Measurements from ENCODE around the gene TMEM25.
A peak's percentile ranks its signal among the peaks of the same experiment; 100 is the strongest.
"Not testable (repeated sequence)": the region's sequence is repeated elsewhere in the genome, so short reads cannot be mapped to it uniquely, and the experiment has no call there.

Gene TMEM25

GRCh38 chr11:118530683-118531596, at the start of gene TMEM25:
TSS of gene TMEM25 (plus strand) at chr11:118531192. CDS start at chr11:118531802, 610 bp downstream.
- DNase-seq (ENCODE audit: low read depth in 2 of 2), result peak; percentile 38 to 44

DNA sequence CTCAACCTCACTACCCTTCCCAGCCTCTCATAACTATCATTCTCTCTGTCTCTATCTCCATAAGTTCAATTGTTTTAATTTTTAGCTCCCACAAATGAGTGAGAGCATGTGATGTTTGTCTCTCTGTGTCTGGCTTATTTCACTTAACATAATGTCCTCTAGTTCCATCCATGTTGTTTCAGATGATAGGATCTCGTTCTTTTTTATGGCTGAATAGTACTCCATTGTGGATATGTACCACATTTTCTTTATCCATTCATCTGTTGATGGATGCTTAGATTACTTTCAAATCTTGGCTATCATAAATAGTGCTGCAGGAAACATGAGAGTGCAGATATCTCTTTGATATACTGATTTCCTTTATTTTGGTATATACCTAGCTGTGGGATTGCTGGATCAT, 49.8 kb upstream of the TMEM25 start:
- DNase-seq (ENCODE audit: low read depth in 2 of 2), result not testable (repeated sequence)

- no peak for DNase-seq (ENCODE audit: low read depth in 2 of 2)
Measured at GRCh38 chr11:118484405-118484804, 46.6 kb upstream of the TMEM25 start.

- no peak for DNase-seq (ENCODE audit: low read depth in 2 of 2)
Measured at GRCh38 chr11:118485273-118485672, 45.7 kb upstream of the TMEM25 start.

GRCh38 chr11:118488480-118489109, 42.4 kb upstream of the TMEM25 start:
- peak; percentile 60 to 63 for DNase-seq (ENCODE audit: low read depth in 2 of 2)

DNA sequence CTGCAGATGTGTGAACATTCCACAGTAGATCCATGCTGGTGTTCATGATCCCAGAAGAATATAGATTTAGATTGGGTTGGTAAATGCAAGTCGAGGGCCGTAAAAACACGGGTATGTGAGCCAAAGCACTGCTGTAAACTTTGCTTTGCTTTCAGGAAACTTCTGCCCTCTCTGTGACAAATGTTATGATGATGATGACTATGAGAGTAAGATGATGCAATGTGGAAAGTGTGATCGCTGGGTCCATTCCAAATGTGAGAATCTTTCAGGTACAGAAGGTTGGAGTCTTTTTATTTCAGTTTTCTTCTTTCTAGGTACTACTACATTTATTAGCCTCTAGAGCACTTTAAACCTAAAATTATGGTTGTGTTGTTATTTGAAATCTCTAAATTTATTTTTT, 40.0 kb upstream of the TMEM25 start:
- no peak for DNase-seq (ENCODE audit: low read depth in 2 of 2)

DNA sequence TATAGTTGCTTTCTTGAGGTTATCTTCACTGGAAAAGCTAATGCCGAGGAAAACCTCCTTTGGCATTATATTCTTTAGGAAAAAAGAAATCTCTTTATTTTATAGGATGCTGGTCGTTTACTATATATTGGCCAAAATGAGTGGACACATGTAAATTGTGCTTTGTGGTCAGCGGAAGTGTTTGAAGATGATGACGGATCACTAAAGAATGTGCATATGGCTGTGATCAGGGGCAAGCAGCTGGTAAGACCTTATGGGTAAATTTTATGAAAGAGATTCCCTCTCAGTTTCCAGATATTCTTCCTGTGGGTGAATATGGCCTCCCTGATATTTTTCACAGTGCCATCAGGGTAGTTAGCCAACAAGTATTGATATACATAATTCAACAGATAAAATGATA, 33.2 kb upstream of the TMEM25 start:
- no peak for DNase-seq (ENCODE audit: low read depth in 2 of 2)

DNA sequence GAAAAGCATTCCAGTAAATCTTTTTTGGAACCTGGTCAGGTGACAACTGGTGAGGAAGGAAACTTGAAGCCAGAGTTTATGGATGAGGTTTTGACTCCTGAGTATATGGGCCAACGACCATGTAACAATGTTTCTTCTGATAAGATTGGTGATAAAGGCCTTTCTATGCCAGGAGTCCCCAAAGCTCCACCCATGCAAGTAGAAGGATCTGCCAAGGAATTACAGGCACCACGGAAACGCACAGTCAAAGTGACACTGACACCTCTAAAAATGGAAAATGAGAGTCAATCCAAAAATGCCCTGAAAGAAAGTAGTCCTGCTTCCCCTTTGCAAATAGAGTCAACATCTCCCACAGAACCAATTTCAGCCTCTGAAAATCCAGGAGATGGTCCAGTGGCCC, 27.8 kb upstream of the TMEM25 start:
- no peak for DNase-seq (ENCODE audit: low read depth in 2 of 2)

DNA sequence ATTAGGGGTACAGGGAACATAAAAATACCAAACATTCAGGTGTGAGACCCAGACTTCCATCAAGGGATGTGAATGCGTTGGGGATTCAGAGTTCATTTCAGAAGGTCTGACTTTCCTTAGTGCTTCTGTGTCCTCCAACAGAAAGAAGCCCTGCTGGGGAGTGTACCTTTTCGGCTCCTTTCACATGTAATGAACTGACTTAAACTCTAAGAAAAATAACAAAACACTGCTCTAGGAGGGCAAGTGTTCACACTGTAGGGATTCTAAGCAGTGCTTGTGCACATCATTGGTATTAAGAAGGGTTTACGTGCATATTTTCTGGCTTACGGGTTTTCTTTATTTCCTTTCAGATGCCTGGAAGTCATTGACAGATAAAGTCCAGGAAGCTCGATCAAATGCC, 19.4 kb upstream of the TMEM25 start:
- no peak for DNase-seq (ENCODE audit: low read depth in 2 of 2)

- no peak for DNase-seq (ENCODE audit: low read depth in 2 of 2)
Measured at GRCh38 chr11:118514103-118514502, 16.9 kb upstream of the TMEM25 start.

GRCh38 chr11:118519549-118519948, 11.4 kb upstream of the TMEM25 start:
- no peak for DNase-seq (ENCODE audit: low read depth in 2 of 2)

- no peak for DNase-seq (ENCODE audit: low read depth in 2 of 2)
Measured at GRCh38 chr11:118521892-118522311, 9.1 kb upstream of the TMEM25 start.

- no peak for DNase-seq (ENCODE audit: low read depth in 2 of 2)
Measured at GRCh38 chr11:118522571-118523072, 8.4 kb upstream of the TMEM25 start.

- no peak for DNase-seq (ENCODE audit: low read depth in 2 of 2)
Measured at GRCh38 chr11:118524356-118524755, 6.6 kb upstream of the TMEM25 start.

DNA sequence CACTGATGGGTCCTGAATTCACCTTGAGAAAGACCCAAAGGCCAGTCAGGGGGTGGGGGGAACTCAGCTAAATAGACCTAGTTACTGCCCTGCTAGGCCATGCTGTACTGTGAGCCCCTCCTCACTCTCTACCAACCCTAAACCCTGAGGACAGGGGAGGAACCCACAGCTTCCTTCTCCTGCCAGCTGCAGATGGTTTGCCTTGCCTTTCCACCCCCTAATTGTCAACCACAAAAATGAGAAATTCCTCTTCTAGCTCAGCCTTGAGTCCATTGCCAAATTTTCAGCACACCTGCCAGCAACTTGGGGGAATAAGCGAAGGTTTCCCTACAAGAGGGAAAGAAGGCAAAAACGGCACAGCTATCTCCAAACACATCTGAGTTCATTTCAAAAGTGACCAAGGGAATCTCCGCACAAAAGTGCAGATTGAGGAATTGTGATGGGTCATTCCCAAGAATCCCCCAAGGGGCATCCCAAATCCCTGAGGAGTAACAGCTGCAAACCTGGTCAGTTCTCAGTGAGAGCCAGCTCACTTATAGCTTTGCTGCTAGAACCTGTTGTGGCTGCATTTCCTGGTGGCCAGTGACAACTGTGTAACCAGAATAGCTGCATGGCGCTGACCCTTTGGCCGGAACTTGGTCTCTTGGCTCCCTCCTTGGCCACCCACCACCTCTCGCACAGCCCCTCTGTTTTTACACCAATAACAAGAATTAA, 6.1 kb upstream of the TMEM25 start:
- DNase-seq (ENCODE audit: low read depth in 2 of 2), result no peak

DNA sequence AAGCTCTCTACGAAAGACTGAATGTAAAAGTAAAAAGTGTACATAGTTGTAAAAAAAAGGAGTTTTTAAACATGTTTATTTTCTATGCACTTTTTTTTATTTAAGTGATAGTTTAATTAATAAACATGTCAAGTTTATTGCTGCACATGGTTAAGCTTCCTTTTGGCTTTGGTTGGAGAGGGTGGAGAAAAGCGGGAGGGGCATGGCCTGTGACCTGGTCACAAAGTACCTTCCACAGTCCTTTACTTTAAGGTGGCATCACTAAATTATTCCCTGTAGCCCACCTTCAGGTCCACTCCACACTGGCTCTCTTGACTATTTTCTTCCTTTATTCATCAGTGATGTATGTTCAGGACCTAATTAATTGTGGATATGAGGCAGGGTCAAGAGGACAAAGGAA, 4.3 kb upstream of the TMEM25 start:
- DNase-seq (ENCODE audit: low read depth in 2 of 2), result no peak

GRCh38 chr11:118527109-118527508, 3.9 kb upstream of the TMEM25 start, which contains the start of gene TTC36:
TSS of gene TTC36 (plus strand) at chr11:118527474. CDS start at chr11:118527495, 21 bp downstream.
- DNase-seq (ENCODE audit: low read depth in 2 of 2), result no peak

DNA sequence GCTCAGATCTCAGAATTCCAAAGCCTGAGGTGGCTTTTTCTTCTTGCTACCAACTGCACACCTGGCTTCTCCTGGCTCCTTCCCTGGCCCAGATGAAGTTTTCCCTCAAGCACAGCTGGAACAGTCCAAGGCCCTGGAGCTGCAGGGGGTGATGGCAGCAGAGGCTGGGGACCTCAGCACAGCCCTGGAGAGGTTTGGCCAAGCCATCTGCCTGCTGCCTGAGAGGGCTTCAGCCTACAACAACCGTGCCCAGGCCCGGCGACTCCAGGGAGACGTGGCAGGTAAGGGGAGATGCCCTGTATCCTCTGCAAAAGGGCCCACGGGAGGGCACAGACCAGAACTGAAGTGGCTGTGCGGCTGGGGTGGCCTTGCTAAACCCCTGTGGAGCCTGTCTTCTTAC, 2.5 kb upstream of the TMEM25 start:
- no peak for DNase-seq (ENCODE audit: low read depth in 2 of 2)

GRCh38 chr11:118529584-118530175, 1.3 kb upstream of the TMEM25 start:
- no peak for DNase-seq (ENCODE audit: low read depth in 2 of 2)

- no peak for DNase-seq (ENCODE audit: low read depth in 2 of 2)
Measured at GRCh38 chr11:118530180-118530682, 761 bp upstream of the TMEM25 start.

GRCh38 chr11:118531597-118532084, 649 bp downstream of the TMEM25 start:
- no peak for DNase-seq (ENCODE audit: low read depth in 2 of 2)
